ENCODE measurements around the gene GNL1. TPM values are rescaled to one million over a fixed set of nuclear protein-coding genes. Genes with fewer than 3 reads are reported as not detected.

GNL1 gene
- total RNA-seq, 1 experiment from 2014 or later, result 113 TPM

DNA sequence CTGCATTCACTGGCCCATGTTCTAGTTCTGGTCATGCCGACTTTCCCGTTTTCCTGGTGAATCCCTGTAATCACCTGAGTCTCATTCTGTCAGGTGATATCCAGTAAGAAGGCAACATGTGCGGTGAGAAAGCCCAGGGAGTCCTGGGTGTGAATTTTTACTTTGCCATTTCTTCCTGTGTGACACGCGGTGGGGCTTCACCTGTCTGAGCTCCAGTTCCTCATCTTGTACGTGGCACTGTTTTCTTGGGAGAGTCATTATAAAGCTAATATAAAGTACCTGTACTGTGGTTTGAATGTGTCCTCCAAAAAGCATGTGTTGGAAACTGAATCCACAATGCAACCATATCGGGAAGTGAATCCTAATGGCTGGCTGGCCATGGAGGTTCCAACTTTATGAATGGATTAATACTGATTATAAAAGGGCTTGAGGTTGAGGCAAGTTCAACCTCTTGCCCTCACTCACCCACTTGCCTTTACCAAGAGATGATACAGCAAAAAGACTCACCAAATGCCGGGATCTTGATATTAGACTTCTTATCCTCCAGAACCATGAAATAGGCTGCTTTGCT, 61.9 kb downstream of the GNL1 start:
- Histone ChIP-seq H3K9ac (ENCODE audit: low read length) (no peak overlapping the region), H3K9me2 (ENCODE audit: insufficient read depth) (no peaks in the 10 kb centered on the region), H3K79me2 (ENCODE audit: insufficient read depth, low read length) (peaks cover 21% of the 10 kb centered on the region), H3K27ac (ENCODE audit: low read depth, low read length) (no peak overlapping the region), H3K4me1 (ENCODE audit: control insufficient read depth in 1 of 2, insufficient read depth in 2 of 2, low read length in 2 of 2) (peaks cover 8 to 20% of the 10 kb centered on the region in 2 experiments), H3K36me3 (ENCODE audit: control insufficient read depth in 1 of 2, insufficient read depth in 2 of 2, low read length in 2 of 2) (peaks cover 8 to 15% of the 10 kb centered on the region in 2 experiments; a peak in 3 of 4 replicates), H4K20me1 (ENCODE audit: insufficient read depth) (0 out of 2 replicates have a peak, but pooled peaks cover 6% of the 10 kb centered on the region), H3K27me3 (ENCODE audit: insufficient read depth, low read length) (no peaks in the 10 kb centered on the region), H2AFZ (ENCODE audit: low read depth, low read length, poor library complexity, severe bottlenecking) (no peak overlapping the region), H3K4me2 (ENCODE audit: low read length) (no peak overlapping the region), H3K4me3 (replicated peaks in 1 of 2; ENCODE audit: low read depth in 1 of 2, low read length in 2 of 2) (no peak overlapping the region), H3K9me3 (ENCODE audit: control insufficient read depth in 1 of 2, insufficient read depth in 1 of 2, low read depth in 1 of 2, low read length in 2 of 2) (no peaks in the 10 kb centered on the region)
- DNase-seq (ENCODE audit: low read depth, low spot score) (no peak), ATAC-seq (no peak)
- no peak for TF ChIP-seq SP1 (IDR thresholded peaks at IDR 0.05; ENCODE audit: low read depth)
- no peak for TF ChIP-seq ZBTB33 (IDR thresholded peaks at IDR 0.05; ENCODE audit: extremely low read depth, insufficient replicate concordance, low read length)
- TF ChIP-seq JUND (IDR thresholded peaks at IDR 0.05), result 0 out of 2 replicates have a peak, but pooled peaks have one; percentile 7
- ChIA-PET RAD21 (ENCODE audit: low non-redundant PET in 1 of 2, low total read pairs in 2 of 2, uncharacterized antibody in 2 of 2, unreplicated experiment in 2 of 2) (no interaction called here), POLR2A (no interaction called here), CTCF (interaction anchor here (1.2 kb wide), 1 partner anchor 50 kb away, joined by 5 read pairs; no protein-coding TSS in a partner anchor)
- intact Hi-C loops (cut with micrococcal nuclease), result no loop called here
- no TSS peak for BruUV-seq (replicated peaks)

DNA sequence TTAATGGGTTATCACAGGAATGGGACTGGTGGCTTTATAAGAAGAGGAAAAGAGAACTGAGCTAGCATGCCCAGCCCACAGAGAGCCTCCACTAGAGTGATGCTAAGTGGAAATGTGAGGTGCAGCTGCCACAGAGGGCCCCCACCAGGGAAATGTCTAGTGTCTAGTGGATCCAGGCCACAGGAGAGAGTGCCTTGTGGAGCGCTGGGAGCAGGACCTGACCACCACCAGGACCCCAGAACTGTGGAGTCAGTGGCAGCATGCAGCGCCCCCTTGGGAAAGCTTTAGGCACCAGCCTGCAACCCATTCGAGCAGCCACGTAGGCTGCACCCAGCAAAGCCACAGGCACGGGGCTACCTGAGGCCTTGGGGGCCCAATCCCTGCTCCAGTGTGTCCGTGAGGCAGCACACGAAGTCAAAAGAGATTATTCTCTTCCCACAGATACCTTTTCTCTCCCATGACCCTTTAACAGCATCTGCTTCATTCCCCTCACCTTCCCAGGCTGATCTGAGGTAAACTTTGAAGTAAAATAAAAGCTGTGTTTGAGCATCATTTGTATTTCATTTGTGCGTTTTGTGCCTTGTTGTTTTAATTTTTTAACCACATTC, 62.5 kb downstream of the GNL1 start:
- Histone ChIP-seq H3K9ac (ENCODE audit: low read length) (no peak overlapping the region), H3K9me3 (ENCODE audit: control insufficient read depth in 1 of 2, insufficient read depth in 1 of 2, low read depth in 1 of 2, low read length in 2 of 2) (no peaks in the 10 kb centered on the region), H3K4me2 (ENCODE audit: low read length) (no peak overlapping the region), H3K27ac (ENCODE audit: low read depth, low read length) (no peak overlapping the region), H3K27me3 (ENCODE audit: insufficient read depth, low read length) (no peaks in the 10 kb centered on the region), H3K36me3 (ENCODE audit: control insufficient read depth in 1 of 2, insufficient read depth in 2 of 2, low read length in 2 of 2) (peaks cover 8 to 15% of the 10 kb centered on the region in 2 experiments; a peak in 3 of 4 replicates), H3K4me1 (ENCODE audit: control insufficient read depth in 1 of 2, insufficient read depth in 2 of 2, low read length in 2 of 2) (peaks cover 8 to 23% of the 10 kb centered on the region in 2 experiments), H2AFZ (ENCODE audit: low read depth, low read length, poor library complexity, severe bottlenecking) (no peak overlapping the region), H4K20me1 (ENCODE audit: insufficient read depth) (0 out of 2 replicates have a peak, but pooled peaks cover 6% of the 10 kb centered on the region), H3K4me3 (replicated peaks in 1 of 2; ENCODE audit: low read depth in 1 of 2, low read length in 2 of 2) (no peak overlapping the region), H3K9me2 (ENCODE audit: insufficient read depth) (no peaks in the 10 kb centered on the region), H3K79me2 (ENCODE audit: insufficient read depth, low read length) (peaks cover 21% of the 10 kb centered on the region)
- POLR2A ChIA-PET, result no interaction called here
- intact Hi-C loops (cut with micrococcal nuclease), result no loop called here
- BruUV-seq (replicated peaks), result no TSS peak
- DNase-seq (ENCODE audit: low read depth, low spot score) (no peak), ATAC-seq (no peak)
- CTCF ChIA-PET, result interaction anchor here (1.2 kb wide), 1 partner anchor 51 kb away, joined by 5 read pairs; no protein-coding TSS in a partner anchor
- RAD21 ChIA-PET (ENCODE audit: low non-redundant PET in 1 of 2, low total read pairs in 2 of 2, uncharacterized antibody in 2 of 2, unreplicated experiment in 2 of 2), result no interaction called here
- TF ChIP-seq SIN3A (IDR thresholded peaks at IDR 0.05; ENCODE audit: low read depth) (no peak), POLR2AphosphoS5 (IDR thresholded peaks at IDR 0.05; ENCODE audit: low read depth, low read length) (peak; percentile 24; the same call in 1 of the 2 replicates), CTCF (IDR thresholded peaks at IDR 0.05 in 2 of 3, conservative IDR thresholded peaks at IDR 0.05 in 1 of 3; ENCODE audit: borderline replicate concordance in 1 of 3, insufficient read depth in 1 of 3, low read depth in 2 of 3, low read length in 2 of 3) (peak in 2 of 3 experiments; percentile 47 to 49; a peak in 3 of 6 replicates)
- TF ChIP-seq, protein P1, sequence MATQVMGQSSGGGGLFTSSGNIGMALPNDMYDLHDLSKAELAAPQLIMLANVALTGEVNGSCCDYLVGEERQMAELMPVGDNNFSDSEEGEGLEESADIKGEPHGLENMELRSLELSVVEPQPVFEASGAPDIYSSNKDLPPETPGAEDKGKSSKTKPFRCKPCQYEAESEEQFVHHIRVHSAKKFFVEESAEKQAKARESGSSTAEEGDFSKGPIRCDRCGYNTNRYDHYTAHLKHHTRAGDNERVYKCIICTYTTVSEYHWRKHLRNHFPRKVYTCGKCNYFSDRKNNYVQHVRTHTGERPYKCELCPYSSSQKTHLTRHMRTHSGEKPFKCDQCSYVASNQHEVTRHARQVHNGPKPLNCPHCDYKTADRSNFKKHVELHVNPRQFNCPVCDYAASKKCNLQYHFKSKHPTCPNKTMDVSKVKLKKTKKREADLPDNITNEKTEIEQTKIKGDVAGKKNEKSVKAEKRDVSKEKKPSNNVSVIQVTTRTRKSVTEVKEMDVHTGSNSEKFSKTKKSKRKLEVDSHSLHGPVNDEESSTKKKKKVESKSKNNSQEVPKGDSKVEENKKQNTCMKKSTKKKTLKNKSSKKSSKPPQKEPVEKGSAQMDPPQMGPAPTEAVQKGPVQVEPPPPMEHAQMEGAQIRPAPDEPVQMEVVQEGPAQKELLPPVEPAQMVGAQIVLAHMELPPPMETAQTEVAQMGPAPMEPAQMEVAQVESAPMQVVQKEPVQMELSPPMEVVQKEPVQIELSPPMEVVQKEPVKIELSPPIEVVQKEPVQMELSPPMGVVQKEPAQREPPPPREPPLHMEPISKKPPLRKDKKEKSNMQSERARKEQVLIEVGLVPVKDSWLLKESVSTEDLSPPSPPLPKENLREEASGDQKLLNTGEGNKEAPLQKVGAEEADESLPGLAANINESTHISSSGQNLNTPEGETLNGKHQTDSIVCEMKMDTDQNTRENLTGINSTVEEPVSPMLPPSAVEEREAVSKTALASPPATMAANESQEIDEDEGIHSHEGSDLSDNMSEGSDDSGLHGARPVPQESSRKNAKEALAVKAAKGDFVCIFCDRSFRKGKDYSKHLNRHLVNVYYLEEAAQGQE (IDR thresholded peaks at IDR 0.05; ENCODE audit: low read depth), result no peak

All from HCT116 (cell line).